ENCODE data around the gene CACYBP. TPM values are rescaled to one million over a fixed set of nuclear protein-coding genes. Genes with fewer than 3 reads are reported as not detected.

The CACYBP gene
- total and polyA plus RNA-seq, 2 experiments from 2014 or later = 209 to 453 TPM

DNA sequence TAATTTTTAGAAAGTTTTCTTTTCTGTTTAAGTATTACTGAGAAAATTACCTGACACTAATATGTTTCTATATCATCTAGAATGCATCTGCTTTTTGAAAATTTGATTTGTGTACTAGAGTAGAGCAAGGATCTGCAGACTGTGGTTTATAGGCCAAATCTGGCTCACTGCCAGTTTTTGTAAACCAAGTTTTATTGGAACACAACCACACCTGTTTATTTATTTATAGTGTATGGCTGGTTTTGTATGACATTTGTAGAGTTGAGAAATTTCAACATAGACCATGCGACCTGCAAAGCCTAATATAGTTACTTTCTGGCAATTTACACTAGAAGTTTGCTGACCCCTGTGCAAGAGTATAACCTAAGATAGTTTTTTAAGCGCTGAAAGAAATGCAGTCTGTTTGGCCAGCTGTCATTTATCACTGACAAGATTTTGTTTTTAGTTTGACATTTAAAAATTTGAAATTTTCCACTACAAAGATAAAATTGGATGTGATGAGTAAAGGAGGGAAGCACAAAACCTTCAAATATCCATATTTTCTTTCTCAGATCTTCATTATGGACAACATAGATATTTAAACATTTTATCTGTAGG lies 36.1 kb upstream of the CACYBP start:
- Mint-ChIP-seq H3K9me3 (no peaks in the 10 kb centered on the region), H3K27me3 (ENCODE audit: insufficient read depth, low read depth, poor library complexity) (peaks cover 4% of the 10 kb centered on the region), H3K27ac (no peak overlapping the region), H3K4me3 (no peak overlapping the region), H3K4me1 (peaks cover 30% of the 10 kb centered on the region), H3K36me3 (ENCODE audit: low read depth) (peaks cover 32% of the 10 kb centered on the region)
- Histone ChIP-seq H3K27ac (ENCODE audit: low read depth) (no peak overlapping the region), H3K27me3 (ENCODE audit: insufficient read depth) (no peaks in the 10 kb centered on the region), H3K79me2 (replicated peaks; ENCODE audit: insufficient read depth) (0 out of 2 replicates have a peak, but pooled peaks cover 3% of the 10 kb centered on the region), H3K4me3 (no peak overlapping the region), H3K9me2 (ENCODE audit: insufficient read depth) (no peaks in the 10 kb centered on the region), H3F3A (replicated peaks; ENCODE audit: low read depth) (no peaks in the 10 kb centered on the region), H2AFZ (no peak overlapping the region), H3K4me2 (no peak overlapping the region), H3K4me1 (ENCODE audit: insufficient read depth) (peaks cover 11% of the 10 kb centered on the region; the same call in 1 of the 2 replicates), H3K36me3 (ENCODE audit: insufficient read depth) (peaks cover 3% of the 10 kb centered on the region; the same call in 1 of the 2 replicates), H4K20me1 (replicated peaks; ENCODE audit: insufficient read depth) (peaks cover 11% of the 10 kb centered on the region)
- ATAC-seq (no peak), DNase-seq (ENCODE audit: low spot score) (no peak)
- no peak for TF ChIP-seq EZH2phosphoT487 (IDR thresholded peaks at IDR 0.05; ENCODE audit: unreplicated experiment)
- TF ChIP-seq, protein P1, sequence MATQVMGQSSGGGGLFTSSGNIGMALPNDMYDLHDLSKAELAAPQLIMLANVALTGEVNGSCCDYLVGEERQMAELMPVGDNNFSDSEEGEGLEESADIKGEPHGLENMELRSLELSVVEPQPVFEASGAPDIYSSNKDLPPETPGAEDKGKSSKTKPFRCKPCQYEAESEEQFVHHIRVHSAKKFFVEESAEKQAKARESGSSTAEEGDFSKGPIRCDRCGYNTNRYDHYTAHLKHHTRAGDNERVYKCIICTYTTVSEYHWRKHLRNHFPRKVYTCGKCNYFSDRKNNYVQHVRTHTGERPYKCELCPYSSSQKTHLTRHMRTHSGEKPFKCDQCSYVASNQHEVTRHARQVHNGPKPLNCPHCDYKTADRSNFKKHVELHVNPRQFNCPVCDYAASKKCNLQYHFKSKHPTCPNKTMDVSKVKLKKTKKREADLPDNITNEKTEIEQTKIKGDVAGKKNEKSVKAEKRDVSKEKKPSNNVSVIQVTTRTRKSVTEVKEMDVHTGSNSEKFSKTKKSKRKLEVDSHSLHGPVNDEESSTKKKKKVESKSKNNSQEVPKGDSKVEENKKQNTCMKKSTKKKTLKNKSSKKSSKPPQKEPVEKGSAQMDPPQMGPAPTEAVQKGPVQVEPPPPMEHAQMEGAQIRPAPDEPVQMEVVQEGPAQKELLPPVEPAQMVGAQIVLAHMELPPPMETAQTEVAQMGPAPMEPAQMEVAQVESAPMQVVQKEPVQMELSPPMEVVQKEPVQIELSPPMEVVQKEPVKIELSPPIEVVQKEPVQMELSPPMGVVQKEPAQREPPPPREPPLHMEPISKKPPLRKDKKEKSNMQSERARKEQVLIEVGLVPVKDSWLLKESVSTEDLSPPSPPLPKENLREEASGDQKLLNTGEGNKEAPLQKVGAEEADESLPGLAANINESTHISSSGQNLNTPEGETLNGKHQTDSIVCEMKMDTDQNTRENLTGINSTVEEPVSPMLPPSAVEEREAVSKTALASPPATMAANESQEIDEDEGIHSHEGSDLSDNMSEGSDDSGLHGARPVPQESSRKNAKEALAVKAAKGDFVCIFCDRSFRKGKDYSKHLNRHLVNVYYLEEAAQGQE (IDR thresholded peaks at IDR 0.05; ENCODE audit: unreplicated experiment) = no peak
- TF ChIP-seq, protein P2, sequence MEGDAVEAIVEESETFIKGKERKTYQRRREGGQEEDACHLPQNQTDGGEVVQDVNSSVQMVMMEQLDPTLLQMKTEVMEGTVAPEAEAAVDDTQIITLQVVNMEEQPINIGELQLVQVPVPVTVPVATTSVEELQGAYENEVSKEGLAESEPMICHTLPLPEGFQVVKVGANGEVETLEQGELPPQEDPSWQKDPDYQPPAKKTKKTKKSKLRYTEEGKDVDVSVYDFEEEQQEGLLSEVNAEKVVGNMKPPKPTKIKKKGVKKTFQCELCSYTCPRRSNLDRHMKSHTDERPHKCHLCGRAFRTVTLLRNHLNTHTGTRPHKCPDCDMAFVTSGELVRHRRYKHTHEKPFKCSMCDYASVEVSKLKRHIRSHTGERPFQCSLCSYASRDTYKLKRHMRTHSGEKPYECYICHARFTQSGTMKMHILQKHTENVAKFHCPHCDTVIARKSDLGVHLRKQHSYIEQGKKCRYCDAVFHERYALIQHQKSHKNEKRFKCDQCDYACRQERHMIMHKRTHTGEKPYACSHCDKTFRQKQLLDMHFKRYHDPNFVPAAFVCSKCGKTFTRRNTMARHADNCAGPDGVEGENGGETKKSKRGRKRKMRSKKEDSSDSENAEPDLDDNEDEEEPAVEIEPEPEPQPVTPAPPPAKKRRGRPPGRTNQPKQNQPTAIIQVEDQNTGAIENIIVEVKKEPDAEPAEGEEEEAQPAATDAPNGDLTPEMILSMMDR (conservative IDR thresholded peaks at IDR 0.05; ENCODE audit: low read depth in 2 of 2) = no peak

DNA sequence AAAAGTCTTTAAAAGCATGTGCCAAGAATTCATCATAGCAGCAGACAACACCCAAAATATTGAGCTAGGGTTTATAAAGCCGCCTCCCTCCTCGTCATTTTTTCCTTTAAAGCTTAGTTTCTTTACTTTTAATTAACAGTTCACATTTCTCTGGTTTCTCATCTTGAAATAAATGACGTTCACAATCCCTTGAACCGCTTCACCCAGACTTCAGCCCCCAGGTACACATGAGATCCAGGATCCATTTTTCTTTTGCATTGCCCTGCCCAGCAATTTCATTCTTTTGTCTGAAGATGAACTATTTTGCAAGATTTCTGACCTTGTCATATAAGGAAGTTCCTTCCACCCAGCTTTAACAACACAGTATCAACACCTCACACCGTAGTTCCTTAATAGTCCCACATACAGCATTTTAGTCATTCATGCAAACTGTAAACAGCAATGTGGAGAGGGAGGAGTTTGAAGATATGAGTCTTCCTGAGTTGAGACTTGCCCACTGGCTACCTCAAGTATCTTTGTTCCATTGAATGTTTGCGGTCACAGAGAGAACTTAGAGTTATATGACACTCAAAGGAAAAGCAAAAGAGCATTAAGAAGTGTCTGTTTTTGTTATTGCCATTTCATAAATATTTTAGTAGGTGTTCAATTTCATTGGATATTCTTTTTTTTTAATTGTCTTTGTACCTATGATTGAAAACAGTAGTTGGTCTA lies 35.3 kb upstream of the CACYBP start:
- peaks cover 11% of the 10 kb centered on the region; the same call in 1 of the 2 replicates for H3K36me3 ChIP-seq (ENCODE audit: insufficient read depth)
- H3K4me3 Mint-ChIP-seq = no peak overlapping the region
- DNase-seq (ENCODE audit: low spot score) = no peak
- peaks cover 33% of the 10 kb centered on the region for H3K36me3 Mint-ChIP-seq (ENCODE audit: low read depth)
- no peak overlapping the region for H2AFZ ChIP-seq
- H4K20me1 ChIP-seq (replicated peaks; ENCODE audit: insufficient read depth) = peaks cover 11% of the 10 kb centered on the region
- H3K79me2 ChIP-seq (replicated peaks; ENCODE audit: insufficient read depth) = 0 out of 2 replicates have a peak, but pooled peaks cover 6% of the 10 kb centered on the region
- H3K4me3 ChIP-seq = no peak overlapping the region
- peak overlapping the region; percentile 49 for H3K27ac Mint-ChIP-seq
- peaks cover 11% of the 10 kb centered on the region; the same call in 1 of the 2 replicates for H3K4me1 ChIP-seq (ENCODE audit: insufficient read depth)
- no peaks in the 10 kb centered on the region for H3F3A ChIP-seq (replicated peaks; ENCODE audit: low read depth)
- peak overlapping the region; percentile 72 for H3K27ac ChIP-seq (ENCODE audit: low read depth)
- no peak for ATAC-seq
- H3K4me1 Mint-ChIP-seq = peaks cover 30% of the 10 kb centered on the region
- no peaks in the 10 kb centered on the region for H3K9me3 Mint-ChIP-seq
- peaks cover 4% of the 10 kb centered on the region for H3K27me3 Mint-ChIP-seq (ENCODE audit: insufficient read depth, low read depth, poor library complexity)
- TF ChIP-seq, protein P1 (IDR thresholded peaks at IDR 0.05; ENCODE audit: unreplicated experiment) = no peak
- TF ChIP-seq EZH2phosphoT487 (IDR thresholded peaks at IDR 0.05; ENCODE audit: unreplicated experiment) (no peak), JUNB (IDR thresholded peaks at IDR 0.05; ENCODE audit: unreplicated experiment) (no peak), POLR2AphosphoS5 (IDR thresholded peaks at IDR 0.05; ENCODE audit: low read depth) (no peak)
- H3K4me2 ChIP-seq = no peak overlapping the region
- H3K27me3 ChIP-seq (ENCODE audit: insufficient read depth) = no peaks in the 10 kb centered on the region
- no peaks in the 10 kb centered on the region for H3K9me2 ChIP-seq (ENCODE audit: insufficient read depth)
